Thymus (tissue), 11 donors: ENCODE measurements around the gene C17orf100. TPM values are rescaled to one million over a fixed set of nuclear protein-coding genes. Genes with fewer than 3 reads are reported as not detected.
"Not testable (repeated sequence)": the region's sequence is repeated elsewhere in the genome, so short reads cannot be mapped to it uniquely, and the experiment has no call there.

Experiments used
- DNase-seq, 9 donors: peaks; one replicate each; pipeline ENCODE4 v3.0.0-alpha.2; 2013; ENCODE audit warnings: low spot score in 9 of 9, low read depth in 6 of 9, missing footprints in 1 of 9
- H3K27ac ChIP-seq, 2 donors: one replicate each; pipeline ENCODE4 v1.5.1; 2013; ENCODE audit warnings: control low read depth in 1 of 2, low read depth in 1 of 2, low read length in 1 of 2, mild to moderate bottlenecking in 1 of 2, moderate library complexity in 1 of 2
- H3K27me3 ChIP-seq, 2 donors: one replicate each; pipeline ENCODE4 v1.5.1; 2013; ENCODE audit warnings: low read length in 1 of 2; ENCODE audit not compliant: control insufficient read depth in 2 of 2, insufficient read depth in 1 of 2
- H3K36me3 ChIP-seq, 2 donors: one replicate each; pipeline ENCODE4 v1.5.1; 2013; ENCODE audit warnings: low read length in 1 of 2, mild to moderate bottlenecking in 1 of 2, moderate library complexity in 1 of 2; ENCODE audit not compliant: control insufficient read depth in 2 of 2, insufficient read depth in 2 of 2
- H3K4me1 ChIP-seq, 2 donors: one replicate each; pipeline ENCODE4 v1.5.1; 2013; ENCODE audit warnings: low read length in 2 of 2; ENCODE audit not compliant: control insufficient read depth in 2 of 2, insufficient read depth in 2 of 2
- H3K4me3 ChIP-seq, 2 donors: one replicate each; pipeline ENCODE4 v1.5.1; 2013; ENCODE audit warnings: low read length in 2 of 2, control low read depth in 1 of 2, mild to moderate bottlenecking in 1 of 2
- H3K9me3 ChIP-seq, 2 donors: one replicate each; pipeline ENCODE4 v1.5.1; 2013; ENCODE audit warnings: low read length in 1 of 2, mild to moderate bottlenecking in 1 of 2; ENCODE audit not compliant: control insufficient read depth in 2 of 2, insufficient read depth in 1 of 2
- WGBS: extraction: QIAGEN DNeasy Blood & Tissue Kit; methylation state at CpG from one replicate; pipeline ENCODE4 v1.1.7; 2013; 5-methylcytosine and 5-hydroxymethylcytosine counted together
- polyA plus RNA-seq: library from polyadenylated mRNA; stranded (reverse); fragments of 200-250 nt; gene quantifications from one replicate; pipeline ENCODE4 v1.2.3, GENCODE V29; 2013
- total RNA-seq: library from RNA; stranded (reverse); fragments of 120-200 nt; gene quantifications from one replicate; pipeline ENCODE4 v1.2.4, GENCODE V29; 2013
- donor health status: healthy.

C17orf100 gene
- total and polyA plus RNA-seq, 2 donors: 0.90 to 5.2 TPM

GRCh38 chr17:6663200-6663599 lies 11.6 kb downstream of the C17orf100 start:
- H3K36me3 ChIP-seq, H3K27ac ChIP-seq, H3K9me3 ChIP-seq, H3K4me3 ChIP-seq, H3K4me1 ChIP-seq, DNase-seq: not testable (repeated sequence)
- peaks cover 0 to 47% of the 10 kb centered on the region in 2 donors for H3K27me3 ChIP-seq
- WGBS: 96% methylated on average over 14 of the region's 14 CpGs

GRCh38 chr17:6666077-6666521 lies 14.5 kb downstream of the C17orf100 start:
- DNase-seq: peak in 4 of 9 donors; percentile 24 to 51 (median 40)
- H3K9me3 ChIP-seq: no peaks in the 10 kb centered on the region
- H3K27me3 ChIP-seq: peaks cover 0 to 36% of the 10 kb centered on the region in 2 donors
- H3K4me1 ChIP-seq: peaks cover 0 to under 1% of the 10 kb centered on the region in 2 donors
- H3K4me3 ChIP-seq: no peak overlapping the region
- no peaks in the 10 kb centered on the region for H3K36me3 ChIP-seq
- H3K27ac ChIP-seq: no peak overlapping the region
- WGBS: 28% methylated on average over 9 of the region's 9 CpGs

GRCh38 chr17:6666557-6666956 lies 15.0 kb downstream of the C17orf100 start:
- no peaks in the 10 kb centered on the region for H3K4me1 ChIP-seq
- H3K4me3 ChIP-seq: no peak overlapping the region
- no peak overlapping the region for H3K27ac ChIP-seq
- H3K36me3 ChIP-seq: no peaks in the 10 kb centered on the region
- no peaks in the 10 kb centered on the region for H3K9me3 ChIP-seq
- no peak for DNase-seq
- 98% methylated on average over 6 of the region's 6 CpGs for WGBS
- peaks cover 0 to 31% of the 10 kb centered on the region in 2 donors for H3K27me3 ChIP-seq

DNA sequence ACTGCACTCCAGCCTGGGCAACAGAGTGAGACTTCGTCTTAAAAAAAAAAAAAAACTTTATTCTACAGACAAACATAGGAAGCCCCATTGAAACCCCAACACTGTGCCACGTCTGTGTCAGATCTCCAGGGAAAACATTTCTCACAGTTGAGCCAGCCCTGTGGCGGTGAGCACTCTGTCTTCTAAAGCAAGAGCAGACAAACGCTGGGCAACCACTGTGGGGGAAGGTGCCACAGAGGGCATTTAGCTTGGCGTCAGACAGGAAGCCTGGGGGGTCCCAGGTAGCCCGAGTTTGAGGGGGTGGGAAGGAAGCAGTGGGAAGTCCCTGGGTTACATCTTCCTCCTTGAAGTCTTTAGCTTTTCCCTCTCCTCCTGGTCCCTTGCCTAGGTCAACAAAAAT lies 16.0 kb downstream of the C17orf100 start:
- WGBS: 38% methylated on average over 6 of the region's 6 CpGs
- no peak overlapping the region for H3K27ac ChIP-seq
- no peak for DNase-seq

GRCh38 chr17:6668219-6668618 lies 16.7 kb downstream of the C17orf100 start:
- WGBS: 96% methylated on average over 17 of the region's 17 CpGs
- Histone ChIP-seq H3K27me3 (peaks cover 0 to 26% of the 10 kb centered on the region in 2 donors), H3K4me3 (no peak overlapping the region), H3K27ac (no peak overlapping the region), H3K36me3 (no peaks in the 10 kb centered on the region), H3K9me3 (no peaks in the 10 kb centered on the region), H3K4me1 (no peaks in the 10 kb centered on the region)
- DNase-seq: no peak

More for the DNA sequence above, 16.0 kb downstream of the C17orf100 start:
- H3K36me3 ChIP-seq: no peaks in the 10 kb centered on the region
- H3K4me3 ChIP-seq: no peak overlapping the region
- H3K9me3 ChIP-seq: no peaks in the 10 kb centered on the region
- H3K27me3 ChIP-seq: peaks cover 0 to 26% of the 10 kb centered on the region in 2 donors
- H3K4me1 ChIP-seq: no peaks in the 10 kb centered on the region

DNA sequence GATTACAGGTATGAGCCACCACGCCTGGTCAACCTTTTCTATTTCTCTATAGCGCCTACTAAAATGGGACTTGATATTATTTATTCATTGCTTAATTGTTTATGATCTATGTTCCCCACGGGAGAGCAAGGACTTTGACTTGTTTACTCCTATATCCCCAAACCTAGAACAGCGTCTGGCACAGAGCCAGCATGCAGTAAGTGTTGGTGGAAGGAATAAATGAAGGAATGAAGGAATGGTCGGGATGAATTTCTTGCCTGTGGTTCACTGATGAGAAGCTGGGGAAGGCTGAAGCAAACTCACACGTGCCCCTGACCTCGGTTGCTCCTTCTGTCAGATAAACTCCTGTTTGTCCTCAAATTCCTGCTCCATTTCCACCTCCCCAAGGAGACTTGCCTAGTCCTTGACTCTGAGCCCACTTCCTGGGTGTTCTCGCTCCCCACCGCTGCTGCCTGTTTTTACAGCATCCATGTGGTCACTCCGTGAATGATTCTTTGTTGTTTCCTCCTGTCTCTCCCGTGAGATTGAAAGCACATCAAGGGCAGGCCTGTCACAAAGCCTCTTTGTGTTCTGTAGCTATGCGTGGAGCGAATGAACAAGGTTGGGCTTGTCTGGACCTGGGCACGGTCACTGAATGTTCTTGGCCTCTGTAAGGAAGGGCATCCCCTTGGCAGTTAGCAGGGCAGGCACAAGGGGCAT lies 17.3 kb downstream of the C17orf100 start:
- Histone ChIP-seq H3K4me3 (no peak overlapping the region), H3K27me3 (peaks cover 0 to 26% of the 10 kb centered on the region in 2 donors), H3K4me1 (no peaks in the 10 kb centered on the region), H3K36me3 (no peaks in the 10 kb centered on the region), H3K9me3 (no peaks in the 10 kb centered on the region), H3K27ac (no peak overlapping the region)
- WGBS: 96% methylated on average over 14 of the region's 14 CpGs
- no peak for DNase-seq

- no peak overlapping the region for H3K27ac ChIP-seq
- H3K4me3 ChIP-seq: no peak overlapping the region
- no peak for DNase-seq
- WGBS: 95% methylated on average over 10 of the region's 10 CpGs
- peaks cover 0 to 26% of the 10 kb centered on the region in 2 donors for H3K27me3 ChIP-seq
- no peaks in the 10 kb centered on the region for H3K36me3 ChIP-seq
- no peaks in the 10 kb centered on the region for H3K9me3 ChIP-seq
- no peaks in the 10 kb centered on the region for H3K4me1 ChIP-seq
Observed at GRCh38 chr17:6669479-6670212, 18.1 kb downstream of the C17orf100 start.

DNA sequence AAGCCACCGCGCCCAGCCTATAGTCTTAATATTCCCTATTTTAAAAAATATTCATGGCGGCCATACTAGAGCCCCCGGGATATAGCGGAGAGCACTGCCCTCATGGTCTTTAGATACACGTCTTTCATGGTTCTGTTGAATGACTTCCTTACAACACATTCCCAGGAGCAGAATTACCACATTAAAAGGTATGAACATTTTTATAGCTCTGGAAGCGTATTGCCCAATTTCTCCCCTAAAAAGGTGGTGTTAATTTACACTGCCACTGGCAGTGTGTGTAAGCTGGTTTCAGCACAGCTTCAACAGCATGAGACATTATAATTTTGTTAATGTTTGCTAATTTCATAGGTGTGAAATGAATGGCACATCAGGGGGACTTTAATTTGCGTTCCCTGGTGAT lies 19.0 kb downstream of the C17orf100 start:
- Histone ChIP-seq H3K9me3 (no peaks in the 10 kb centered on the region), H3K36me3 (no peaks in the 10 kb centered on the region), H3K27me3 (peaks cover 0 to 26% of the 10 kb centered on the region in 2 donors), H3K4me3 (no peak overlapping the region), H3K27ac (no peak overlapping the region), H3K4me1 (no peaks in the 10 kb centered on the region)
- no peak for DNase-seq
- 96% methylated on average over 8 of the region's 8 CpGs for WGBS

- Histone ChIP-seq H3K9me3 (no peaks in the 10 kb centered on the region), H3K4me3 (no peak overlapping the region), H3K27me3 (peaks cover 0 to 24% of the 10 kb centered on the region in 2 donors), H3K4me1 (no peaks in the 10 kb centered on the region), H3K36me3 (no peaks in the 10 kb centered on the region), H3K27ac (no peak overlapping the region)
- 94% methylated on average over 6 of the region's 6 CpGs for WGBS
- DNase-seq: no peak
Observed at GRCh38 chr17:6670999-6671398, 19.4 kb downstream of the C17orf100 start.
